OCI-LY3 (cell line): ENCODE data around the gene IRAK4.

Experiments
- H2AFZ ChIP-seq: fragments of 200-600, 300-600 bp; shearing (Covaris generic); 2 replicates; pipeline ENCODE4 v1.6.0; 2014; ENCODE audit warnings: antibody characterized with exemption, low read depth, low read length
- H3K27ac ChIP-seq: fragments of 200-600, 300-600 bp; sonication (generic); 2 replicates; pipeline ENCODE4 v1.5.1; 2014; ENCODE audit warnings: mild to moderate bottlenecking, low read length, moderate library complexity, mixed read lengths
- H3K27me3 ChIP-seq: fragments of 200-600, 300-600 bp; sonication (generic); 2 replicates; pipeline ENCODE4 v1.6.1; 2014; ENCODE audit warnings: low read depth, low read length, mixed read lengths
- H3K36me3 ChIP-seq: fragments of 200-600, 300-600 bp; sonication (generic); replicated peaks from 2 replicates; pipeline ENCODE3; 2014; ENCODE audit warnings: low read depth, low read length, mixed read lengths
- H3K4me1 ChIP-seq: fragments of 300-600, 200-600 bp; sonication (generic); 2 replicates; pipeline ENCODE4 v1.6.1; 2014; ENCODE audit warnings: low read length, mixed read lengths
- H3K4me2 ChIP-seq: fragments of 200-600, 300-600 bp; sonication (generic); 2 replicates; pipeline ENCODE4 v1.6.1; 2014; ENCODE audit warnings: low read length, mixed read lengths
- H3K4me3 ChIP-seq: fragments of 300-600, 200-600 bp; sonication (generic); 2 replicates; pipeline ENCODE4 v1.5.1; 2014; ENCODE audit warnings: antibody characterized with exemption, mild to moderate bottlenecking, low read length, moderate library complexity
- H3K79me2 ChIP-seq: fragments of 300-600, 200-600 bp; shearing (Covaris generic); 2 replicates; pipeline ENCODE4 v1.6.1; 2014; ENCODE audit warnings: mild to moderate bottlenecking, low read length, mixed read lengths
- H3K9ac ChIP-seq: fragments of 300-600, 200-600 bp; shearing (Covaris generic); 2 replicates; pipeline ENCODE4 v1.6.0; 2014; ENCODE audit warnings: mild to moderate bottlenecking, low read length, moderate library complexity
- H3K9me3 ChIP-seq: fragments of 200-600, 300-600 bp; shearing (Covaris generic); 2 replicates; pipeline ENCODE4 v1.6.1; 2014; ENCODE audit warnings: low read length, mixed read lengths; ENCODE audit not compliant: insufficient read depth
- H4K20me1 ChIP-seq: fragments of 200-600, 300-600 bp; sonication (generic); 2 replicates; pipeline ENCODE4 v1.6.1; 2016; ENCODE audit warnings: low read length, mixed read lengths; ENCODE audit not compliant: insufficient read depth
- CTCF ChIP-seq: fragments of 200-600, 300-600 bp; sonication (generic); IDR thresholded peaks from 2 replicates; pipeline ENCODE4 v1.5.1; 2014; ENCODE audit warnings: antibody characterized with exemption, low read length, low read depth
- EZH2phosphoT487 ChIP-seq: fragments of 200-600 bp; shearing (Covaris generic); IDR thresholded peaks from 2 replicates; pipeline ENCODE4 v1.6.1; 2018; ENCODE audit warnings: antibody characterized with exemption, mixed run types, low read depth

The IRAK4 gene

GRCh38 chr12:43805149-43805859, 46.6 kb downstream of the IRAK4 start:
- peaks cover 19% of the 10 kb centered on the region for H3K36me3 ChIP-seq
- peak overlapping the region; percentile 92 for H3K9ac ChIP-seq
- peak overlapping the region; percentile 98 for H3K4me3 ChIP-seq
- TF ChIP-seq CTCF (no peak), EZH2phosphoT487 (no peak)
- peaks cover 44% of the 10 kb centered on the region for H3K79me2 ChIP-seq
- H3K9me3 ChIP-seq: no peaks in the 10 kb centered on the region
- H3K27me3 ChIP-seq: no peaks in the 10 kb centered on the region
- H2AFZ ChIP-seq: peak overlapping the region; percentile 12
- peaks cover 22% of the 10 kb centered on the region for H3K4me1 ChIP-seq
- H3K27ac ChIP-seq: peak overlapping the region; percentile 84
- peak overlapping the region; percentile 95 for H3K4me2 ChIP-seq
- H4K20me1 ChIP-seq: peaks cover 9% of the 10 kb centered on the region

DNA sequence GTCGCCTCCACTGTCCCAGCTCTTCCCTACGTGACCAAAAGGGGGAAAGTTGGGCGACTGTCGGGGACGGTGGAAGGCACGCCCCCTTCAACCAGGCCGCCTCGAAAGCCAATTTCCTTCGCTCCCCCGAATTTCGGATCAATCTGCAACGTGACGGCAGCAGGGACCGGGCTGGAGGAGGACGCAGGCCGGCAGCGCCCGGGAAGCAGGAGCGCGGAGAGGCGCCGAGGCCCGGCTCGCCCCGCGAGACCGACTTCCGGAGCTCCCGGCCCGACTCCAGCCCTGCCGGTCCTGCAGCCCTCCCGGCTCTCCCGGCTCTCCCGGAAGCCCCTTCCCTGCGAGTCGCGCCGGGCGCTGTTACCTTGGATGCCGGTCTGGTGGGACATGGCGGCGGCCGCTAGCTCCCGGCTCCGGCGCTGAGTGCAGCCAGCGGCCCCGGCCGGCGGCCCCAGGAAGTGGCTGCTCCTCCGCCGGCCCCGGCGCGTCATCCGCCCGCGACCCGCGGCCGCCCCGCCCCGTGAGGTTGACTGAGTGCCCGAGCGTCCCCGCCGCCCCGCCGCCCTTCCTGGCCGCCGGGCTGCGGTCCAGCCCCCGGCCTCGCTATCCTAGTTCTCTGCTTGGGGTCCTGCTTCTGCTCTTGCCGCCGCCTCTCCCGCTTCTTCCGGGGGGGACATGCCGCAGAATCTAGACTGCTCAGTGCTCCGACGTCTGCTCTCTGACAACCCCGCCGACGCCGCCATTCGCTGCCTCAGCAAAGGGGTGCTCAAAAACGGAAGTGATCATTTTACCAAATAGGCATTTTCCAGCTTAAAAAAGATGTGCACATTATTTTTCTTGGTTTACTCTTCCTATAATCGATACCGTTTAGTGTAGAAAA, 47.3 kb downstream of the IRAK4 start, which contains the start of gene TWF1:
Gene TWF1 (minus strand): TSS at position 458 of the 877 bp plus-strand sequence. CDS start 72 bp downstream, at position 386.
- Histone ChIP-seq H4K20me1 (peaks cover 9% of the 10 kb centered on the region), H3K4me3 (peak within 1 kb of the TSS; percentile 98), H2AFZ (peak within 1 kb of the TSS; percentile 81), H3K9me3 (no peaks in the 10 kb centered on the region), H3K27me3 (no peaks in the 10 kb centered on the region), H3K9ac (peak within 1 kb of the TSS; percentile 92), H3K27ac (peak within 1 kb of the TSS; percentile 84), H3K36me3 (peaks cover 12% of the 10 kb centered on the region), H3K4me1 (peaks cover 22% of the 10 kb centered on the region), H3K4me2 (peak within 1 kb of the TSS; percentile 95), H3K79me2 (peaks cover 44% of the 10 kb centered on the region)
- TF ChIP-seq EZH2phosphoT487: no peak
- TF ChIP-seq CTCF: no peak

- H3K27ac ChIP-seq: peak overlapping the region; percentile 84
- H4K20me1 ChIP-seq: peaks cover 9% of the 10 kb centered on the region
- no peaks in the 10 kb centered on the region for H3K27me3 ChIP-seq
- H3K79me2 ChIP-seq: peaks cover 44% of the 10 kb centered on the region
- peak overlapping the region; percentile 81 for H3K4me2 ChIP-seq
- no peaks in the 10 kb centered on the region for H3K9me3 ChIP-seq
- peak overlapping the region; percentile 98 for H3K4me3 ChIP-seq
- peaks cover 11% of the 10 kb centered on the region for H3K36me3 ChIP-seq
- H3K9ac ChIP-seq: peak overlapping the region; percentile 92
- H3K4me1 ChIP-seq: peaks cover 22% of the 10 kb centered on the region
- no peak for TF ChIP-seq EZH2phosphoT487
- no peak for TF ChIP-seq CTCF
- peak overlapping the region; percentile 81 for H2AFZ ChIP-seq
These were observed 48.0 kb downstream of the IRAK4 start for GRCh38 chr12:43806737-43807072.

DNA sequence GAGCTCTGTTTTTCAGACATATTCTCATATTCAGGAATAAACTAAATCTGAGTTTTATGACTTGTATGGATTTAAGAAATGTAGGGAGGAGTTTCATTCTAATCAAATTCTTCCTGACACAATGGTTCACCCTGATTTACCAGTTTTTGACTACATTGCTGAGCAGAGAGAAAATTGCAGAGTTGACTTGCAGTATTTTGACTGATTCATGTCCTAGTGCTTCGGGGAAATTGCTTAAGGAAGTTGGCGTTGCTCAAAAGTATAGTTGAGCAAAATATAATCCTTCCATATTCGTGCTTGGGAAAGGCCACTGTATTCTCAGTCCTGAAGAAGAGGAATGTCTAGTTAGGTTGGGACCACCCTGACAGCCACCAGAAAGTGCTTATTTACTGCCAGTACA, 48.6 kb downstream of the IRAK4 start:
- Histone ChIP-seq H3K4me3 (peak overlapping the region; percentile 98; the same call in 1 of the 2 replicates), H3K4me2 (peak overlapping the region; percentile 81), H3K9me3 (no peaks in the 10 kb centered on the region), H3K9ac (peak overlapping the region; percentile 92; the same call in 1 of the 2 replicates), H4K20me1 (peaks cover 9% of the 10 kb centered on the region), H3K4me1 (peaks cover 22% of the 10 kb centered on the region), H3K36me3 (peaks cover 11% of the 10 kb centered on the region), H3K79me2 (peaks cover 44% of the 10 kb centered on the region), H3K27me3 (no peaks in the 10 kb centered on the region), H2AFZ (no peak overlapping the region), H3K27ac (no peak overlapping the region)
- TF ChIP-seq EZH2phosphoT487: no peak
- no peak for TF ChIP-seq CTCF
